HepG2 (cell line): ENCODE measurements around the gene ZNF554. TPM values are rescaled to one million over a fixed set of nuclear protein-coding genes. Genes with fewer than 3 reads are reported as not detected.

Source experiments
- HMG20A ChIP-seq: IDR thresholded peaks from 2 replicates; pipeline ENCODE4 v1.6.1; 2016; ENCODE audit warnings: borderline replicate concordance
- MXD1 ChIP-seq: sonication (generic); formaldehyde crosslinking; IDR thresholded peaks from 2 replicates; pipeline ENCODE4 v1.4.0; 2020; ENCODE audit warnings: mild to moderate bottlenecking, missing genetic modification reagents
- MZF1 ChIP-seq: sonication (generic); formaldehyde crosslinking; IDR thresholded peaks from 2 replicates; pipeline ENCODE4 v1.8.1; 2023; ENCODE audit warnings: mild to moderate bottlenecking, missing genetic modification reagents, borderline replicate concordance
- NONO ChIP-seq, 2 experiments: fragments of 450-650 bp in 1 of 2; sonication (generic) in 1 of 2; formaldehyde crosslinking in 1 of 2; IDR thresholded peaks in 1 of 2; conservative IDR thresholded peaks in 1 of 2; 2 replicates each; pipeline versions ENCODE4 v1.6.1 to v1.8.0; 2017 to 2022; ENCODE audit warnings: mild to moderate bottlenecking in 1 of 2, missing genetic modification reagents in 1 of 2, moderate library complexity in 1 of 2
- SMARCC2 ChIP-seq: fragments of 450-650 bp; IDR thresholded peaks from 2 replicates; pipeline ENCODE4 v1.6.1; 2017; ENCODE audit warnings: antibody characterized with exemption, mild to moderate bottlenecking
- TARDBP ChIP-seq: sonication (generic); formaldehyde crosslinking; IDR thresholded peaks from 2 replicates; pipeline ENCODE4 v1.8.0; 2022; ENCODE audit warnings: mild to moderate bottlenecking, missing genetic modification reagents
- THAP9 ChIP-seq: sonication (generic); formaldehyde crosslinking; IDR thresholded peaks from 2 replicates; pipeline ENCODE4; 2020; ENCODE audit warnings: missing genetic modification reagents, mild to moderate bottlenecking, borderline replicate concordance
- TSC22D2 ChIP-seq: sonication (generic); formaldehyde crosslinking; IDR thresholded peaks from 2 replicates; pipeline ENCODE4 v1.5.1; 2020; ENCODE audit warnings: missing genetic modification reagents, mild to moderate bottlenecking, borderline replicate concordance
- ZBTB49 ChIP-seq: sonication (generic); formaldehyde crosslinking; IDR thresholded peaks from 2 replicates; pipeline ENCODE4 v1.4.0; 2020; ENCODE audit warnings: missing genetic modification reagents, borderline replicate concordance
- ZNF142 ChIP-seq: sonication (generic); formaldehyde crosslinking; IDR thresholded peaks from 2 replicates; pipeline ENCODE4 v1.4.0; 2020; ENCODE audit warnings: missing genetic modification reagents
- ZNF629 ChIP-seq: sonication (generic); formaldehyde crosslinking; conservative IDR thresholded peaks from 2 replicates; pipeline ENCODE4 v1.5.0; 2020; ENCODE audit warnings: missing genetic modification reagents
- ZNF841 ChIP-seq: sonication (generic); formaldehyde crosslinking; IDR thresholded peaks from 2 replicates; pipeline ENCODE4 v1.8.1; 2023; ENCODE audit warnings: missing genetic modification reagents, borderline replicate concordance
- ZXDC ChIP-seq: sonication (generic); formaldehyde crosslinking; IDR thresholded peaks from 2 replicates; pipeline ENCODE4 v1.5.0; 2020; ENCODE audit warnings: mild to moderate bottlenecking, missing genetic modification reagents
- polyA plus RNA-seq, 8 experiments: library from polyadenylated mRNA; depleted of rRNA in 3 of 8; stranded (reverse) in 7 of 8; unstranded in 1 of 8; fragments of >200 nt; fragmentation: Illumina TruSeq in 4 of 8; extraction: Trizol in 4 of 8; gene quantifications; 2 replicates each; pipeline versions ENCODE4 v1.2.1 to v1.2.3, GENCODE V29; 2011 to 2016; ENCODE audit warnings: low read depth in 4 of 8, missing spikeins in 1 of 8, mixed read lengths in 1 of 8; ENCODE audit not compliant: insufficient read depth in 1 of 8
- total RNA-seq, 5 experiments: library from RNA; depleted of rRNA; stranded (reverse); fragments of >200 nt; fragmentation: Illumina TruSeq; extraction: Trizol; gene quantifications; 2 replicates each; pipeline ENCODE4 v1.2.3, GENCODE V29; 2016; ENCODE audit warnings: low read depth in 1 of 5

ZNF554 gene
- total and polyA plus RNA-seq, 2 of the 13 experiments (the other 11 are each of a cell fraction or from before 2014, with no cell fraction given), result 2.2 to 2.7 TPM

- TF ChIP-seq NONO (IDR thresholded peaks at IDR 0.05), result no peak
- peak; percentile 56 for TF ChIP-seq NONO (CRISPR knock-in tag; conservative IDR thresholded peaks at IDR 0.05)
- TF ChIP-seq TSC22D2 (CRISPR knock-in tag), result no peak
- TF ChIP-seq MXD1, result peak; percentile 52
- peak; percentile 47; the same call in 1 of the 2 replicates for TF ChIP-seq THAP9 (CRISPR knock-in tag)
- peak; percentile 47; the same call in 1 of the 2 replicates for TF ChIP-seq HMG20A (CRISPR knock-in tag)
- TF ChIP-seq MZF1 (CRISPR knock-in tag), result no peak
- TF ChIP-seq ZNF142, result 0 out of 2 replicates have a peak, but pooled peaks have one; percentile 63
- no peak for TF ChIP-seq ZNF629
- TF ChIP-seq ZNF841 (CRISPR knock-in tag), result no peak
- TF ChIP-seq SMARCC2, result no peak
- TF ChIP-seq ZBTB49 (CRISPR knock-in tag), result no peak
- TF ChIP-seq TARDBP (CRISPR knock-in tag), result peak; percentile 84; the same call in 1 of the 2 replicates
- TF ChIP-seq ZXDC (CRISPR knock-in tag), result no peak
These were observed 29.0 kb upstream of the ZNF554 start (continued) for GRCh38 chr19:2790557-2791271.
